ENCODE measurements around the gene PLXNB3.
"Not testable (repeated sequence)": the region's sequence is repeated elsewhere in the genome, so short reads cannot be mapped to it uniquely, and the experiment has no call there.

PLXNB3 gene

GRCh38 chrX:153733651-153734240 lies 30.3 kb upstream of the PLXNB3 start:
- no peak for DNase-seq (ENCODE audit: low read depth)

DNA sequence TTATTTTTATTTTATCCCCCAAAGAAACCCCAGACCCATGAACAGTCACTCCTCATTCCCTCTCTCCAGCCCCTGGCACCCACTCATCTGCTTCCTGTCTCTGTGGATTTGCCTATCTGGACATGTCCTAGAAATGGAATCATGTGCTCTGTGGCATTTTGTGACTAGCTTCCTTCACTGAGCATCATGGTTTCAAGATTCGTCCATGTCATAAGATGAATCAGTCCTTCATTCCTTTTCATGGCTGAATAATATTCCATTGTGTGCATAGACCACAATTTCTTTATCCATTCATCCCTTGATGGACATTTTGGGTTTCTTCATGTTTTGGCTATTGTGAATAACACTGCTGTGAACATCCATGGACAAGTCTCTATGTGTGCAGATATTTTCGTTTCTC lies 29.2 kb upstream of the PLXNB3 start:
- no peak for DNase-seq (ENCODE audit: low read depth)

GRCh38 chrX:153735274-153735673 lies 28.8 kb upstream of the PLXNB3 start:
- no peak for DNase-seq (ENCODE audit: low read depth)

DNA sequence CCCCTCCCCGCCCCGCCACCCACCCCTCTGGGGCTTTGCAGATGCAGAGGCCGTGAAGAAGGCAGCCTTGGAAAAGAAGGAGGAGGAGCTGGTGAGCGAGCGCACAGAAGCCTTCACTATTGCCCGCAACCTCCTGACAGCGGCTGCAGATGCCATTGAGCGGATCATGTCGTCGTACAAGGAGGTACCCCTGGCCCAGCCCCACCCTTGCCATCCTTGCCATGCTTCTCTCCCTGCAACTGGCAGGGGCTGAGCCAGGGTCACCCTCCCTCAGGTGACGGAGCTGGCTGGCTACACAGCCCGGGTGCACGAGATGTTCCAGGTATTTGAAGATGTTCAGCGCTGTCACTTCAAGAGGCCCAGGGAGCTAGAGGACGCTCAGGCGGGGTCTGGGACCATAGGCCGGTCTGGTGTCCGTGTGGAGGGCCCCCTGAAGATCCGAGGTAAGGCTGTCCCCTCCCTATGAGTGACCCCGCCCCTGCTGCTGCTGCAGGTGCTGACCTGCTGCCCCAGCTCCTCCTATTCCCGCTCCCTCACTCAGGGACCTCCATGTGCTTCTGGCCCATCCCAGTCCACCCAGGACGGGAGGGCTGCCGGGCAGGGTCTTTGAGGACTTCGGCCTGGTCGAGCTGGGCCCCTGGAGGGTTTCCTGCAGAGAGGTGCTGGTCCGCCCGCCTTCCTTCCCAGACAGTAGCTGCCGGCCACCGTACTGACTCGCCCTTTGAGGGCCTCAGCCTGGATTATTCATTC lies 27.8 kb upstream of the PLXNB3 start:
- no peak for DNase-seq (ENCODE audit: low read depth)

- no peak for DNase-seq (ENCODE audit: low read depth)
These were observed 27.1 kb upstream of the PLXNB3 start for GRCh38 chrX:153736871-153737441.

GRCh38 chrX:153738056-153738605 lies 25.9 kb upstream of the PLXNB3 start:
- DNase-seq (ENCODE audit: low read depth): no peak

DNA sequence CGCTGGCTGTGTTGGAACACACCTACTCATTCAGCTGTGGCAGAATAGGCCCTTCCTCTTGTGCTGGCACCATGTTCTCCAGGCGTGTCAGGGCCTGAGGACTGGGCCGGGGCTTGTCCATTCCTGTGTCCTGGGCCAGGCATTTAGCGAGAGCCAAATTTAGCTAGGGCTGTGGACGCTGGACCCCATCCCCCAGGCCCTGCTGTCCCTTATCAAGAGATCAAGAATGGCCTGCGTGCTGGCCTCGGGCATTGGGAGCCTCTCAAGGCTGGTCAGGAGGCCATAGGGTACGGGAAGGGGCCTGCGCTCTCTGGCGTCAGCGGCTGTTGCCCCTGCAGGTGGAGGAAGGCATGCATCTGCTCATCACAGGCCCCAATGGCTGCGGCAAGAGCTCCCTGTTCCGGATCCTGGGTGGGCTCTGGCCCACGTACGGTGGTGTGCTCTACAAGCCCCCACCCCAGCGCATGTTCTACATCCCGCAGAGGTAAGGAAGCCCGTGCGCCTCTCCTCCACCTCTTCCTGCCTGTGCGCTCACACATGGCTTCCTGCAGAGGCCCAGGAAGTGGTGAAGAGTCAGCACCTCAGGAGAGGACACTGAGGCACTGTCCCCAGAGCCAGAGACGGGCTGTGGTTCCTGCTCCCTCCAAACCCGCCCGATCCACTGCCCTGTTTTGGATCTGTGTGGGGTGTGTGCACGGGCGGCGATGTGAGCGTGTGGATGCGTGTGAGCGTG lies 24.1 kb upstream of the PLXNB3 start:
- no peak for DNase-seq (ENCODE audit: low read depth)

GRCh38 chrX:153740631-153741222 lies 23.3 kb upstream of the PLXNB3 start:
- DNase-seq (ENCODE audit: low read depth): no peak

GRCh38 chrX:153741446-153741845 lies 22.6 kb upstream of the PLXNB3 start:
- no peak for DNase-seq (ENCODE audit: low read depth)

DNA sequence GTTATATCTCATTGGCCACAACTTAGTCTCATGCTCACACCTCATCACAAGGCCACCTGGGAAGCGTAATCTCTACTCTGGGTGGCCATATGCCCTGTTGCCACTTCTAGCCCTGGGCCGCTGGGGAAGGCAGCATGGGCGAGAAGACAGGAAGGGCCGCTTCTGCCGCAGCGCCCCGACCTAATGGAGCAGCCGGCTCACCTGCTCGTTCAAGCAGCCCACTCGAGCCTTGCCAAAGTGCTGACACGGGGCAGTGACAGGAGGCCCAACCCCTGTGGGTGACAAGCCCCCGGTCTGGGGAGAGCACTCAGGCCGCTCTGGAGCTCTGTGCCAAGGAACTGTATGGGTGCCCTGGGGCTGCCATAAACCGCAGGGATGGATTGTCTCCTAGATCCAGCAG lies 21.9 kb upstream of the PLXNB3 start:
- not testable (repeated sequence) for DNase-seq (ENCODE audit: low read depth)

- not testable (repeated sequence) for DNase-seq (ENCODE audit: low read depth)
These were observed 21.1 kb upstream of the PLXNB3 start for GRCh38 chrX:153742796-153743467.

GRCh38 chrX:153743468-153744209 lies 20.4 kb upstream of the PLXNB3 start:
- not testable (repeated sequence) for DNase-seq (ENCODE audit: low read depth)

- DNase-seq (ENCODE audit: low read depth): no peak
These were observed 19.6 kb upstream of the PLXNB3 start for GRCh38 chrX:153744210-153745066.

DNA sequence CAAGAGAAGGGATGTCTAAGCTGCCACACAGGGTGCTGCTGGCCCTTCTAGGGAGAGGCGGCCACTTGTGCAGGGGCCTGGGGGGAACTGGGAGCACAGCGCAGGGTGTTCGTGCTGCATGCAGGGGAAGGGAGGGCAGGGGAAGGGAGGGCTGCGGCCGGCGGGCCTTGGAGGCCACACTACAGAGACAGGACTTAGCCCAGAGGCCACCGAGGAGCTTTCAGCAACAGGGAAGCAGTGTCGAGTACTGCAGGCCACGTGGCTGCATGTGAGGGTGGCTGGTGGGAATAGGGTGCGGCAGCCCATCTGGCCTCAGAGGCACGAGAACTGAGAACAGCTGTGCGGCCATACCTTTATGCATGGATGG lies 19.0 kb upstream of the PLXNB3 start:
- not testable (repeated sequence) for DNase-seq (ENCODE audit: low read depth)

- no peak for DNase-seq (ENCODE audit: low read depth)
These were observed 17.7 kb upstream of the PLXNB3 start for GRCh38 chrX:153746359-153746758.

- not testable (repeated sequence) for DNase-seq (ENCODE audit: low read depth)
These were observed 17.1 kb upstream of the PLXNB3 start for GRCh38 chrX:153746991-153747390.

GRCh38 chrX:153749017-153749416 lies 15.0 kb upstream of the PLXNB3 start:
- not testable (repeated sequence) for DNase-seq (ENCODE audit: low read depth)

DNA sequence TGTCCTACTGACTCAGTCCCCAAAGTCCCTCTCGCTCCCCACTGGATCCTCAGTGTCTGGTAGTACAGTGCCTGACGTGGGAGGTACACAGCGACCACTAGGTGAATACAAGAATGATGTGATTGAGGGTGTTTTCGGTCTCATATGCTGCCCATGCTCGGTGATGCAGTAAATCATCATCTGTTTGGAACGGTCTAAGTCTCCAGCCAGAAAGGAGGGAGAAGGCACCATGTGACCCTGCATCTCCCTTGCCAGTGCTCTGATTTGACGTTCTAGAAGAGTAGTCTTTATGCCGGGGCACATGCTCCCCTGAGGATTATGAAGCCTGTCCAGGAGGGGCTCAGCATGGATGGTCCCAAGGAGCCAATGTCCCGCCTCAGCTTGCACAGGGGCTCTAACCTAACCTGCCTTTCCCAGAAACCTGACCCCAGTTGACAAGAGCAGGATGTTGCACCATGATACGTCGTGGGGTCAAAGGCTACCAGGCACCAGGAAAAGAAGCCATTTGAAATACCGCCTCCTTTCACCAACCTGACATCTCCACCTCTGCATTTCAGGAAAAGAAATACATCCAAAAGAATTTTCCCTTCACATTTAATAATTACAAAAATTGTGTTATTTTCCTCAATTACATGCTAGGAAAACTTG lies 13.8 kb upstream of the PLXNB3 start:
- DNase-seq (ENCODE audit: low read depth): no peak

GRCh38 chrX:153755136-153755535 lies 8.9 kb upstream of the PLXNB3 start:
- DNase-seq (ENCODE audit: low read depth): no peak
